Astrocyte (in vitro differentiated cells and primary cell): ENCODE measurements around the gene IPCEF1. TPM values are rescaled to one million over a fixed set of nuclear protein-coding genes. Genes with fewer than 3 reads are reported as not detected.

Source experiments
- DNase-seq: peaks from one replicate; pipeline ENCODE4 v3.0.0-alpha.2; 2010; ENCODE audit warnings: low read depth
- FAIRE-seq: peaks from 2 replicates; lab custom pipeline; 2011; peaks lifted over from hg19 to GRCh38; lab: Jason Lieb, UNC
- H2AFZ ChIP-seq: 2 replicates; pipeline ENCODE4 v1.6.0; 2012; ENCODE audit warnings: low read depth, low read length, inconsistent platforms
- H3K27ac ChIP-seq: 2 replicates; pipeline ENCODE4 v1.5.1; 2011; ENCODE audit warnings: low read depth, low read length, inconsistent platforms
- H3K27me3 ChIP-seq: 2 replicates; pipeline ENCODE4 v1.6.0; 2011; ENCODE audit warnings: low read length, inconsistent platforms; ENCODE audit not compliant: insufficient read depth
- H3K36me3 ChIP-seq: 2 replicates; pipeline ENCODE4 v1.5.1; 2011; ENCODE audit warnings: low read length, inconsistent platforms; ENCODE audit not compliant: insufficient read depth
- H3K4me1 ChIP-seq: 2 replicates; pipeline ENCODE4 v1.5.1; 2011; ENCODE audit warnings: low read length, inconsistent platforms; ENCODE audit not compliant: insufficient read depth
- H3K4me2 ChIP-seq: 2 replicates; pipeline ENCODE4 v1.6.0; 2012; ENCODE audit warnings: low read length, inconsistent platforms
- H3K4me3 ChIP-seq: 2 replicates; pipeline ENCODE4 v1.5.1; 2011; ENCODE audit warnings: low read depth, mild to moderate bottlenecking, low read length, inconsistent platforms; ENCODE audit not compliant: insufficient read depth
- H3K79me2 ChIP-seq: 2 replicates; pipeline ENCODE4 v1.6.0; 2012; ENCODE audit warnings: mild to moderate bottlenecking, low read length, inconsistent platforms; ENCODE audit not compliant: insufficient read depth
- H3K9ac ChIP-seq: 2 replicates; pipeline ENCODE4 v1.6.0; 2012; ENCODE audit warnings: mild to moderate bottlenecking, low read length, inconsistent platforms
- H3K9me3 ChIP-seq: 2 replicates; pipeline ENCODE4 v1.5.1; 2012; ENCODE audit warnings: low read depth, mild to moderate bottlenecking, low read length, inconsistent platforms; ENCODE audit not compliant: insufficient read depth
- H4K20me1 ChIP-seq: 2 replicates; pipeline ENCODE4 v1.6.0; 2012; ENCODE audit warnings: low read length, inconsistent platforms; ENCODE audit not compliant: insufficient read depth
- H3K27ac Mint-ChIP-seq: one replicate; pipeline ENCODE4 v1.8.0; 2021; ENCODE audit warnings: mild to moderate bottlenecking, mixed read lengths; ENCODE audit not compliant: unreplicated experiment
- H3K27me3 Mint-ChIP-seq: one replicate; pipeline ENCODE4 v1.8.0; 2021; ENCODE audit warnings: low read depth, mixed read lengths; ENCODE audit not compliant: unreplicated experiment
- H3K36me3 Mint-ChIP-seq: one replicate; pipeline ENCODE4 v1.8.0; 2021; ENCODE audit warnings: low read depth, mixed read lengths; ENCODE audit not compliant: unreplicated experiment
- H3K4me1 Mint-ChIP-seq: one replicate; pipeline ENCODE4 v1.8.0; 2021; ENCODE audit warnings: low read depth, mixed read lengths; ENCODE audit not compliant: unreplicated experiment
- H3K4me3 Mint-ChIP-seq: one replicate; pipeline ENCODE4 v1.8.0; 2021; ENCODE audit warnings: mild to moderate bottlenecking, moderate library complexity, mixed read lengths; ENCODE audit not compliant: unreplicated experiment
- H3K9me3 Mint-ChIP-seq: one replicate; pipeline ENCODE4 v1.8.0; 2021; ENCODE audit warnings: mild to moderate bottlenecking, mixed read lengths; ENCODE audit not compliant: unreplicated experiment
- CTCF ChIP-seq: IDR thresholded peaks from 2 replicates; pipeline ENCODE4 v1.5.1; 2011; ENCODE audit warnings: low read depth, mild to moderate bottlenecking, inconsistent platforms, low read length, moderate library complexity; ENCODE audit not compliant: insufficient read depth
- EZH2 ChIP-seq: IDR thresholded peaks from 2 replicates; pipeline ENCODE4 v1.6.1; 2012; ENCODE audit warnings: mild to moderate bottlenecking, low read length, inconsistent platforms; ENCODE audit not compliant: insufficient read depth
- total RNA-seq: library from RNA; stranded (reverse); gene quantifications from 2 replicates; pipeline ENCODE4 v1.2.1, GENCODE V29; 2021

The IPCEF1 gene
- total RNA-seq, 1 donor from 2014 or later: 0.16 TPM

- Histone ChIP-seq H3K4me1 (no peaks in the 10 kb centered on the region), H3K27ac (no peak overlapping the region), H3K4me3 (no peak overlapping the region), H3K79me2 (no peaks in the 10 kb centered on the region), H3K9me3 (no peaks in the 10 kb centered on the region), H3K4me2 (no peak overlapping the region), H3K9ac (no peak overlapping the region), H3K36me3 (no peaks in the 10 kb centered on the region), H3K27me3 (peaks cover 2% of the 10 kb centered on the region), H2AFZ (no peak overlapping the region), H4K20me1 (no peaks in the 10 kb centered on the region)
- Mint-ChIP-seq H3K27me3 (peaks cover 3% of the 10 kb centered on the region), H3K4me3 (no peak overlapping the region), H3K27ac (no peak overlapping the region), H3K9me3 (no peaks in the 10 kb centered on the region), H3K36me3 (no peaks in the 10 kb centered on the region), H3K4me1 (peaks cover 8% of the 10 kb centered on the region)
- FAIRE-seq: no peak
- DNase-seq: no peak
- TF ChIP-seq CTCF: no peak
- no peak for TF ChIP-seq EZH2
Observed at GRCh38 chr6:154222716-154223115, 133.9 kb downstream of the IPCEF1 start.

GRCh38 chr6:154219250-154219649, 137.4 kb downstream of the IPCEF1 start:
- Mint-ChIP-seq H3K27me3 (peaks cover 3% of the 10 kb centered on the region), H3K4me3 (no peak overlapping the region), H3K9me3 (no peaks in the 10 kb centered on the region), H3K36me3 (no peaks in the 10 kb centered on the region), H3K4me1 (peaks cover 8% of the 10 kb centered on the region), H3K27ac (no peak overlapping the region)
- FAIRE-seq (no peak), DNase-seq (no peak)
- Histone ChIP-seq H3K27me3 (peaks cover 2% of the 10 kb centered on the region), H3K36me3 (no peaks in the 10 kb centered on the region), H3K9me3 (no peaks in the 10 kb centered on the region), H4K20me1 (no peaks in the 10 kb centered on the region), H3K4me2 (no peak overlapping the region), H3K9ac (no peak overlapping the region), H3K27ac (no peak overlapping the region), H3K4me1 (no peaks in the 10 kb centered on the region), H3K4me3 (no peak overlapping the region), H2AFZ (no peak overlapping the region), H3K79me2 (no peaks in the 10 kb centered on the region)
- TF ChIP-seq CTCF (no peak), EZH2 (no peak)

GRCh38 chr6:154218787-154219186, 137.8 kb downstream of the IPCEF1 start:
- H3K4me3 ChIP-seq: no peak overlapping the region
- no peaks in the 10 kb centered on the region for H3K36me3 Mint-ChIP-seq
- H3K27ac ChIP-seq: no peak overlapping the region
- FAIRE-seq (no peak), DNase-seq (no peak)
- no peaks in the 10 kb centered on the region for H3K4me1 ChIP-seq
- no peaks in the 10 kb centered on the region for H3K79me2 ChIP-seq
- peaks cover 3% of the 10 kb centered on the region for H3K27me3 Mint-ChIP-seq
- TF ChIP-seq EZH2: no peak
- TF ChIP-seq CTCF: no peak
- no peaks in the 10 kb centered on the region for H3K9me3 Mint-ChIP-seq
- no peak overlapping the region for H3K9ac ChIP-seq
- H2AFZ ChIP-seq: no peak overlapping the region
- H3K4me2 ChIP-seq: no peak overlapping the region
- no peak overlapping the region for H3K4me3 Mint-ChIP-seq
- H3K9me3 ChIP-seq: no peaks in the 10 kb centered on the region
- H4K20me1 ChIP-seq: no peaks in the 10 kb centered on the region
- H3K27ac Mint-ChIP-seq: no peak overlapping the region
- H3K4me1 Mint-ChIP-seq: peaks cover 8% of the 10 kb centered on the region
- peaks cover 2% of the 10 kb centered on the region for H3K27me3 ChIP-seq
- H3K36me3 ChIP-seq: no peaks in the 10 kb centered on the region
